Right ventricle myocardium inferior (tissue), 1 donor: Measurements from ENCODE around the gene SEPTIN5. TPM values are rescaled to one million over a fixed set of nuclear protein-coding genes. Genes with fewer than 3 reads are reported as not detected.

Experiments used
- ATAC-seq: fragments of 200-7000 bp; cut with Tn5 transposase; one replicate; pipeline ENCODE4 v1.9.1; 2020; ENCODE audit warnings: mild to moderate bottlenecking, moderate library complexity
- DNase-seq: peaks from one replicate; pipeline ENCODE4 v3.0.0; 2021; ENCODE audit errors: missing footprints
- intact Hi-C: fragments of 100-400 bp; cut with DNase I; formaldehyde crosslinking; loops from one replicate; pipeline ENCODE4 v1.11.0; 2022
- total RNA-seq: library from RNA; stranded (reverse); fragmentation: NEBNext Ultra II Directional; extraction: Animal tissue kit (Norgen Biotek cat#: 25700); gene quantifications from one replicate; pipeline ENCODE4 v1.2.1, GENCODE V29; 2021
- donor health status: DM: no; HTN: yes; CAD: no; lungs with severe emphysema.

Gene SEPTIN5
- total RNA-seq, 1 donor from 2014 or later = 120 TPM

DNA sequence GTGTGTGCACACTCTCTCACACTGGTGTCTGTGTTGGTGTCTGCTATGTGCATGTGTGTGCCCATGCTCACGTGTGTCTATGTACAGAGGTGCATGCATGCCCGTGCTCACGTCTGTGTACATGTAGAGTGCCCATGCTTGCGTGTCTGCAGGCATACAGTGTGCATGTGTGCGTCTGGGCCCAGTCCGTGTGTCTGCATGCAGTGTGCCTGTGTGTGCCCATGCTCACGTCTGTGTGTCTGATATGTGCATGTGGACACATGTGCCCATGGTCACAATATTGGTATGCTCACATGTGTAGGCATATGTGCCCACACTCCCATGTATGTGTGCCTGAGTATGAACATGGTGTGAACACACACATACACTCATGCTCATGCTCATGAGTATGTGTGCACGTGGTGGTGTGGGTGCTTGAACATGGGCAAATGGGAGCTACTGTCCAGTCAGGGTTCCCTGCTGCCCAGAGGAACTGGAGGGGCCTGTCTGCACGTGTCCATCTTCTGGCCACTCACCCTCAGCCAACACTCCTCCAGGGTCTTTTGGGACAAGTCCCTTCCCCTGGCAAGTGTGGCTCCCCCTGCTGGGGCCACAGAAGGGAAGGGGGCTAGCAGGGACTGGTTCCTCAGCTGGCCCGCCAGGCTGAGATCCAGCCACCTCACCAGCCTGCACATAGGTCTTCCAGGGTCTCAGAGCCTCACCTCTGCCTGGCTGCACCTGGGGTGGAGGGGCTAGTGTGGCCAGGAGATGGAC, 39.0 kb downstream of the SEPTIN5 start:
- ATAC-seq = no peak
- intact Hi-C loops = no loop called here

DNA sequence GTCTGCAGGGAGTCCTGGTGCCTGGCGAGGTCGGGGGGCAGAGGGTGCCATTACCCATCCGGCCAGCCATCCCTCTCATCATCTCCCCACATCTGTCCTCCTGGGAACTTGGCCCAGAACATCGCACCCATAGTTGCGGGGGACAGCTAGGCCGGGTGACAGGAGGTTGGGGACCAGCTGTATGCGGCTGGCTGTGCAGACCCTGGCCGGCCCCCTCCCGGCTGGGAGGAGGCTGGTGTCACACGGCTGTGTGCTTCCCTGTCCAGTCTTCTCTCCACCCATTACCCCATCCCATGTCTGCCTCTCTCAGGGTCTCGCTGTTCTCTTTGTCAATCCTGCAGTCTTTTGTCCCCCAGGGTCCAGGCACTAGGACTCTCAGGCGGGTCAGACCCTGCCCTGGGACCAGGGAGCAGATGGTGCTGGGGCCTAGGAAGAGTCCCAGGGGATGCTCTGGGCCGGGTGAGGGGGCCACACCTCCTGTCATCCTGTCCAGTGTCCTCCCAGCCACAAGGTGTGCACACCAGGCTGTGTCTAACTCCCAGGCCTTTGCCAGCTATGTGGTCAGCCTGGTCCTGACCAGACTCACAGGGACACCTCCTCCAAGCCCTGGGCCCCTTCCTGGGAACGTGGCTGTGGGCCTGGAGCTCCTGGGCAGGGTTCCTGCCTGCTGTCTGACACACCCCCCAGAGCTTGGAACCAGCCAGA, 39.8 kb downstream of the SEPTIN5 start:
- DNase-seq (no peak), ATAC-seq (no peak)
- intact Hi-C loops = no loop called here

More for the DNA sequence above, 39.0 kb downstream of the SEPTIN5 start:
- DNase-seq = no peak

DNA sequence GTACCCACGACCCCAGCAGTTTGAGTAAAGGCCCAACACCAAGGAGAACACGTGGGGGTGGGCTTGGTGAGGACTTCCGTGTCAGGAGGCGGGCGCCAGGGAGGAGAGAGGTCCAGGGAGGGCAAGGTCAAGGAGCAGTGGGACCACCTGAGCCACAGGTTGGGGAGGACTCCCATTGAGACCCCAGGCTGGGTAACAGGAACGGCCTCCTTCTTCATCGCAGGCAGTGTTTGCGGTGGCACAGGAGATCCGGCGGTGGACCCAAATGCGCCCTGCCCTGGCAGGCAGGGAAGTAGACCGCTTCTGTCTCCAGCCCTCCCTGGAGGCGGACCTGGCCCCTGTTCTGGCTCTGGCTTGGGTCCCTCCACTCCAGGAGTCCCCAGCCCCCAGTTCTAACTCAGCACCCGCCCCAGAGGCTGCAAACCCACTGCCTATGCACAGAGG, 40.4 kb downstream of the SEPTIN5 start:
- DNase-seq (no peak), ATAC-seq (no peak)
- intact Hi-C loops = no loop called here

DNA sequence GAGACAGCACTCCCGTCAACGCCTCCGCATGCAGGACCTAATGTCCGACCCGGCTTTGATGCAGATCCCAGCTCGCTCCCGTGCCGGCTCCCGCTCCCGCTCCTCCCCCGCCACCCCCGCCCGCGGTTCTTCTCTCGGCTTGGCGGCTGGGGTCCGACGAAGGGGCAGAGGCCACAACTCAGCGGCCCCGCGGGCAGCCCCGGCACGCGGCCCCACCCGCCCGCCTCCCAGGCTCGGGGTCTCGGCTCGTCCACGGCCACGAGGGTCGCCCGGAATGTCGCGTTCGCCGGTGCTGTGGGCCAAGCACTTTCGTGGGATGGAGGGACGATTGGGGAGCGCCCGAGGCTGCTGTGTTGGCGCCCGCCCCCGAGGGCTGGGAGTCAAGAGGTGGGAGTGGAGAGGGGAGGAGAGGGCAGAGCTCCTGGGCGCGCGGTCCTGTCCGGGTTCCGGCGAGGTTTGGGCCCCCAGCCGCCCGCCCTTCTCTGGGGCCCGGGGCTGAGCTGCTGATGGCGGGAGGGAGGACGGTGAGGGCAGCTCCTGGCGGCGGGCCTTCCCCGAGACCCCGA, 40.9 kb downstream of the SEPTIN5 start:
- intact Hi-C loops = no loop called here
- no peak for ATAC-seq

DNA sequence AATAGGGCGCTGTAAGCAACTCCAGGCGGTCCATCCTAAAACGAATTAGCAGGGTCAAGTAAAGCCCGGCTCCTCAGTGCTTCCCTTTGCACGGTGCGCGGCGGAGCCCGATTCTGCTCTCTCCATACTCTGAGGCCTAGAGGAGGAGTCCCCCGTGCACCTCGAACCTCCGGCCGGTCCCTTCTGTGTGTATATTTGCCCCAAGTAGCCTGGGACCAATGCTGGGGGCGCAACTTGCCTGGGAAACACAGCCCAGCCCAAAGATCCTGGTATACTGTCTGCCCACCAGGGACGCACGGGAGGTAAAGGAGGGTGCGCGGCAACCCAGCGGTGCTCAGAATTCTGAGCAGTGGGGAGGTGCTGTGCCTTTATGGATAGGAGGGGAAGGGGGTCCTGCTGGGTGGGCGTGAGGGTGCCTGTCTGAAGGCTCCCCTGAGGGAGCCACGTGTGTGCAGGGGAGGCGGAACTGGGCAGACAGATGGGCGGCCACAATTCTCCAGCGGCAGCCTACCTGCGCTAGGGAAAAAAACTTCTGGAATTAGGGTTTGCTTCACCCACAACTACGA, 41.5 kb downstream of the SEPTIN5 start:
- peak; percentile 23 for DNase-seq
- intact Hi-C loops = no loop called here
- ATAC-seq = no peak

More for the DNA sequence above, 40.9 kb downstream of the SEPTIN5 start:
- DNase-seq = no peak

DNA sequence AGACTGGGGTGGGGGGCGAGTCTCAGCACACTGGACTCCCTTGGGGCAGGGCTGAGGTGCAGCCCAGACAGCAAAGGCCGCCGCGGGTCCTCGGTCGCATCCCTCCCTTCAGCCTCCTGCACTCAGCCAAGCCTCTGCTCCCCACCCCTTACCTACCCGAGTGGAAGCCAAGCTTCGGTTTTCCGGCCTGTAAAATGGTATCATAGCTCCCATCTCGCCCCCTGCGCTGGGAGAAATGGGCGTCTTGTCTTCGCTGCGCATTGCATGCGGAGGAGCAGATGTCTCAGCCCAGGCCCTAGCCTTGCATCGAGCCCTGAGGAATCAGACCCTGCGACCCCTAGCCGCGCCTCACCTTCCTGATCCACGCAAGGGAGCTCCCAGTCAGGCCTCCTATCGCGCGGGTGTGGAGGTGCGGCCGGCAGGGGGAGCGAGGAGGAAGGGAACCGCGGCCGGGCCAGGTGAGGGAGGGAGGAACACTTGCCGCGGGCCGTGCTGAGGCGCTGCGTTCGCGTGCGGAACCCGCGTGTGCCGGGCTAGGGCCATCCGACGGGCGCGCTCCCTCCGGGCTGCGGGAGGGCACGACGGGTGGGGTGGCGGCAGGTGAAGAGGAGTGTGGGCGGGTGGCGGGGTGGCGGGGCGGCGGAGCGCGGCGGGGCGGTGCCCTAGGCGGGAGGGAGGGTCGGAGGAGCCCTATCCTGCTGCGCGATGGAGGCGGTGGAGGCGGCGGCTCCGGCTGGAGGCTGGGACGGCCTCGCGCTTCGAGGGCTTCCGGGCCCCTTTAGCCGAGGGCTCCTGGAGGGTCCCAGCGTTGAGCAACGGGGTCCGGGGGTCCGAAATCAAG, 42.2 kb downstream of the SEPTIN5 start:
- ATAC-seq = peak; percentile 38
- DNase-seq = peak; percentile 70

DNA sequence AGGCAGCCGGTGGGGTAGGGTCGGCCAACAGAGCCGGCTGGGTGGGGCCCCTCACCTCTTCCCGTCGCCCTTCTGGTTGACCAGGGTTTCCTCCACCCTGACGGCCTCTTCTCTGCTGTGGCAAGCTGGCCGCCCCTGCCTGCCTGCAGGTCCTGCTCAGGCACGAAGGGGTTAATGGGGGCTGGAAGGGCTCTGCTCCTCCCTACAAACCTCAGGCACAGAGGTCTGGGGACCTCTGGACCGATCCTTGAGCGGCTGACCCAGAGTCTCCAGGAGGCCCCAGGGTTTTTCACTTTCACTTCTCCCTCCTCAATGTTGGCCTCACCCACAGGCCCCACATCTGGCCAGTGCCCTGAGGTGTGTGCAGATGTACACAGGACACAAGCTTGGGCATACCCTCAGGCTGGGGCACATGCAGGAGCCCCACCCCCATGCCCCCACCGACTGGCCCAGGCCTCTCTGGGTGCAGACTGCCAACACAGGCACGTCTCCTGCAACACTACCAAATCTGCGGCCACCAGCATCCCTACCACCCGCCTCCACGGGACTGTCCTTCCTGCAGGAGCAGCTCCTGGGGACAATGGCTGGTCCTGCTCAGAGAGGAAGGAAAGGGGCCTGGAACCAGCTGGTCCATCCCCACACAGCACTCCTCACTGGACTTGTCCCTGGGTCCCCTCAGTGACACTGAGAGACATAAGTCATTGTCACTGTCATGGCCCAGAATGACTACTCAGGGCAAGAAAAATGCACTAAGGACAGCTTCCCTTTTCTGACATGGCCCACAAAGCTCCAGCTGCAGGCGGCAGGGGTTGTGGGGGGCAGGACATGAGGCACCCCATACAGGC, 43.1 kb downstream of the SEPTIN5 start:
- intact Hi-C loops = no loop called here
- DNase-seq (peak; percentile 25), ATAC-seq (no peak)

More for the DNA sequence above, 42.2 kb downstream of the SEPTIN5 start:
- intact Hi-C loops = no loop called here

DNA sequence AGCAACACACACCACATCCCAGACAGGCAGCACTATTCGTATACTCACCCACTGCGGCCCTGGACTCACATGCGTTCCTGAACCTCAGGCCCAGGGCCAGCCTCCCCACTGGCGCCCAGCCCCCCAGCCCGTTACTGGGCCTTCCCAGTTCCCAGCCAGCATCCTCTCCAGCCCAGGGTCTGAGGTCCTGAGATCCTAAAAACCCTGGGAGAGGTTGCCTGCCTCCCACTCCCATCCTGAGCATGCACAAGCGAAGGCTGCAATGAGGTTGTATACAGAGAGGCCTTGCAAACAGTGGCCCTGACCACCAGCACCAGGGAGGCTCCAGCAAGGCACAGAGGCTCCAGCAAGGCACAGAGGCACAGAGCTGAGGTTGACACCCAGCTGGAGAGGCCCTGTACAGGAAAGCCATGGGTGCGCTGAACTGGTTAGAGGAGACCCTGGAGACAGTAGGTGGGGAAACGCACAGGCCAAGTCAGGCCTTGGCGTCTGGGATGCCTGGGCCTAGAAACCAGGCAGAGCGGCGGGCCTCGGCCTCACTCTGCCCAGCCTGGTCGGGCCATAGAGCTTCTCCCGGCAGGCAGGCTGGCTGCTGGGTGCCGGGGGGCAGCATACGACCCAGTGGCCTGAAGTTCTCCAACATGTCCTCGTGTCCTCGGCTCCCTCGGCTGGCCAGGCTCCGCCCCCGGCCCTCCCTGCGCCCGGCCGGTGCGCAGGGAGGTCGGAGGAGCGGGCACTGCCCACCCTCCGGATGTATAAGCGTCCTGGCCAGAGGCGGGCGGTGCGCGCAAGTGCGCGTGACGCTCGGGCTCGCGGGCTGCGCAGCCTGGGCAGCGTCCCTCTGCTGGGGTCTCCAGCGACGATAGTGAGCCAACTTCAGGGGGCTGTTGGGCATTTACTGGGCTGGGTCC, 43.9 kb downstream of the SEPTIN5 start:
- intact Hi-C loops = no loop called here
- ATAC-seq (no peak), DNase-seq (peak; percentile 50)

DNA sequence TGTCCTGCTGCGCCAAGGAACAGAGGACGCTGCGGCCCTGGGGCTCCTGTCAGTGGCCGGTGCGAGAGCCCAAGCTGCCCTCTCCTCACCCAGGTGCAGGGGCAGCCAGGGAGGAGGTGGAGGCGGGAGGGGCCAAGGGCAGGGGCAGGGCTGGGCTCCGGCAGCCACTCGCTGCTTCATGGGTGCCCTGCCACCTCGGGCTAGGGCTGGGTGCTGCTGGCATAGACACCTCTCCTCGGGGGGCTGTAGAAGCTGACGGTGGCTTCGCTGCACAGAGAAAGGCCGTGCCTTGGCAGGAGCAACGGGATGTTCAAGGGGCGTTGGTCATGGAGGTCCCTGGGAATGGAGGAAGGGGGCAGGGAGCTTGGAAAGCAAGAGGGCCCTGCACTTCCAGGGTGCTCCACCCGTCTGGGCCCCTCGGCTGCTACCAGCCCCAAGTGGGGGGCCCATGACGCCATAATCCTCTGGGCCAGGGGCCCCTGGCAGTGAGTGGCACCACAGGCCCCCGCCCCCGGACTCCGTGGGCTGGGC, 44.7 kb downstream of the SEPTIN5 start:
- DNase-seq (peak; percentile 57), ATAC-seq (no peak)
- intact Hi-C loops = no loop called here

DNA sequence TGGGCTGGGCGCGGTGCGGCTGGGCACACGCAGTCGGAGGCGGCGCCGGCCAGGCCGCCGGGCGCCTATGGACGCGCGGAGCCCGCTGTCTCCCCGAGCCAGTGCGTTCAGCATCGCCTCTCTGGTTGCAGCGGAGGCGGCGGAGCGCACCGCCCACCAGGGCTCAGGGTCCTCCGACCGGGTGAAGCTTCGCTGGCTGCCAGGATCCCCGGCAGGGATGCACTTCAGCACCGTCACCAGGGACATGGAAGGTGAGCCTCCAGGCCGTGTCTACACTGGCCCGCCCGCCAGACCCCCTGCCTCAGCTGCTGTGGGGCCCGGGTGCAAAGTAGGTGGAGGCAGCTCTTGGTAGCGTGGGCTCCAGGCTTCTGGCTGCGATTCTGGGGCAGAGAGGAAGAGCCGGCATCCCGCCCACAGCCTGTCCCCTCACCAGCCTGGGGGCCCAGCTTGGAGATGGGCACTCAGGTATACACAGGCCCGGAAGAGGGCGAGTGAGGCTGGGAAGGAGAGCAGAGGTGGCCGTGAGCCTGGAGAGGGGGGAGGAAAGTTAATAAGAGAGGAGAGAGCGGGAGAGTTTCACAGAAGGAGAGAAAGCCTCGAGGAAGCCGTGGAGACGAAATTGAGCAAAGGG, 45.2 kb downstream of the SEPTIN5 start:
- ATAC-seq (no peak), DNase-seq (peak; percentile 45)
- intact Hi-C loops = no loop called here

DNA sequence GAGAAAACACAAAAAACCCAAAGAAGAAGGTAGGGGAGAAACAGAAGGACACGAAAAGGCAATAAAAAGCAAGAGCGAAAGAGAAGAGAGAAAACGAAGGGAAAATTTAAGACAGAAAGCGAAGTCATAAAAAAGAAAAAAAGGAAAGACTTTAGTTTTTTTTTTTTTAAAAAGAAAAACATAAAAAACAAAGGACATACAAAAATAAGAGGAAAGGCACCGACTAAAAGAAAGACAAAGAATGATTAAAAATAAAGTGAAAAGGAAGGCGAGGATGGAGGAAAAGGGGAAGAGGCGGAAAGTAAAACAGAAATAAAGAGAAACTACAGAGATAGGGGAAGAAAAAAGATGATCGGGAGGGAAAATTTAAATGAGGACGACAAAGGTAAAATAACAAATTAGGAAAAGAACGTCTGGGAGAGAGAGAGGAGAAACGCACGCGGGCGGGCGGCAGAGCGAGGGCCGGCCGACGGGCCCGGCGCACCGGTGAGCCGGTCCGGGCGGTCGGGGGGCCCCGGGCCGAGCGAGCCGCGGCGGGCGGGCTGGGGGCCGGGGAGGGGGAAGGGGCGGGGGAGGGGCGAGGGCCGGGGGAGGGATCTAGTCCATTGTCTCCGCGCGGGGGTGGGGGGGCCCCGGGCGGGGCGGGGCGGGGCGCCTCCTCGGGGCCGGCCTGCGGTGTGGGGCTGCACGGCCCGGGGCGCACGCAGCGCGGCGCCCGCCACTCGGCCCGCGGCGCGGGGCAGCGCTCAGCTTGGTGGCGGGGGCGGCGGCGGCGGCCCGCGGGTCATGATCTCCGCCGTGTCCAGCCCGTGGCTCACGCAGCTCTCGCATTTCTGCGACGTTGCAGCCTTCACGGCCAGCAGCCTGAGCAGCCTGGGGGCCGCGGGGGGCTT, 46.0 kb downstream of the SEPTIN5 start, which contains the start of gene TBX1:
Gene TBX1 (plus strand): TSS at position 721 of the 893 bp plus-strand sequence. CDS start 66 bp downstream, at position 787.
- intact Hi-C loops = no loop called here
- DNase-seq = peak; percentile 13
- ATAC-seq = no peak

DNA sequence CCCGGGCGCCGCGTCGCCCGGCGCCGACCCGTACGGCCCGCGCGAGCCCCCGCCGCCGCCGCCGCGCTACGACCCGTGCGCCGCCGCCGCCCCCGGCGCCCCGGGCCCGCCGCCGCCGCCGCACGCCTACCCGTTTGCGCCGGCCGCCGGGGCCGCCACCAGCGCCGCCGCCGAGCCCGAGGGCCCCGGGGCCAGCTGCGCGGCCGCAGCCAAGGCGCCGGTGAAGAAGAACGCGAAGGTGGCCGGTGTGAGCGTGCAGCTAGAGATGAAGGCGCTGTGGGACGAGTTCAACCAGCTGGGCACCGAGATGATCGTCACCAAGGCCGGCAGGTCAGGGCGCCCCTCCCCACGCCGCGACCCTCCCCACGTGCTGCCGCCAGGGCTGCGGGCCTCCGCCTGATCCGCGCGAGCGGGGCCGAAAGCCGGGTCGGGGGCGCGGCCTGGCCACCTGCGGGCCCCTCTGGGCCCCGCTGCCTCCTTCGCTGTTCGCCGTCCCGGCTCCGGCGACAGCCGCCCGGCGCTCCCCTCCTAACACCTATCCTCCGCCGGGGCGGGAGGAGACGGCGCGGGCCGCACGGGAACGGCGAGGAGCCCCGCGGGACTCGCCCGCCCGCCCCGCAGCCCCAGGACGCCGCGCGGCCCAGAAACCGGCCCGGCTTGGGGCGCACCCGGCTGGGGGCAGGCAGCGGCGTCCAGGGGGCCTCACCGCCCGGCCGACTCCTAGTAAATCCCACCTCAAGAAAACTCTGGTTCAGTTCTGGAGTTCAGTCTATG, 46.8 kb downstream of the SEPTIN5 start:
- DNase-seq = peak; percentile 20
- intact Hi-C loops = no loop called here
- no peak for ATAC-seq

DNA sequence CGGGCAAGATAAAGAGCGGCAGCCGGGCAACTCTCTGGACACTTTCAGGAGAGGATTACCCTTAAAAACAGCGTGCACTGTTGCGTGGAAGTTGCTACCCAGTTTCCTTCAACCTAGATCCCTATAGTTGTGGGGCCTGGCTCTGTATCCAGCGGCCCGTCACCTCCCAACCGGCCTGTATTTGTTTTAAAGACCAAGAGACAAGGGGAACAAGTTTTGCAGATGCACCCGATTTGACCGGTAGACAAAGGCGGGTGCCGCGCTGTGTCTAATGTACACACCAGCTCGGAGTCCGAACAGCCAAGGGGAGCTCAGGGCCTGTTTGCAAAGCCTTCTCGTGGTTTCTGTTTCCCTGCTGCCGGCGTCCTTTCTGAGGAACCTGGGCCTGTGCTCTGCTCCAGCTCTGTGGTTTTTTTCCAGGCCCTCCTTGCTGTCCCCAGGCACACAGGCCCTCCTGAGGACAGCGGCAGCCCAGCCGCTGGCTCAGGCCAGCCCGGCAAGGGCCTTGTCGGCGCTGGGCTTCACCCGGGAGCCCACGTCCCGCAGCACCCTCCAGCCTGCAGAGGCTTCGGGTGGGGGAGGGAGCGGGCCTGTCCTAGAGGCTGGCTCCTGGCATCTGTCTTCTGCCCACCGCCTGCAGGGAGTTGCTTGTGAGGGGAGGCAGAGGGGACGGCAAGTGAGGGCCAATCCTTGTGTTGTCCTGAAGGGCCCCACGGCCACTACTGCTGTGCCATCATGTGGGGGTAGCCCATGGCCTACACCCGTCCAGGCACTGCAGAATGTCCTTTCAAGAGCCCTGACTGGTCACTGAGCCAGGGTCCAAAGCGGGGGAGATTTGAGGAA, 47.6 kb downstream of the SEPTIN5 start:
- peak; percentile 56 for DNase-seq
- no peak for ATAC-seq
- intact Hi-C loops = no loop called here
